AML-193 (cell line): ENCODE measurements around the gene ENO1.

Source experiments
- DNase-seq, 2 experiments: peaks; one replicate each; lab custom pipeline; 2025; lab: John Stamatoyannopoulos, UW

The ENO1 gene

DNA sequence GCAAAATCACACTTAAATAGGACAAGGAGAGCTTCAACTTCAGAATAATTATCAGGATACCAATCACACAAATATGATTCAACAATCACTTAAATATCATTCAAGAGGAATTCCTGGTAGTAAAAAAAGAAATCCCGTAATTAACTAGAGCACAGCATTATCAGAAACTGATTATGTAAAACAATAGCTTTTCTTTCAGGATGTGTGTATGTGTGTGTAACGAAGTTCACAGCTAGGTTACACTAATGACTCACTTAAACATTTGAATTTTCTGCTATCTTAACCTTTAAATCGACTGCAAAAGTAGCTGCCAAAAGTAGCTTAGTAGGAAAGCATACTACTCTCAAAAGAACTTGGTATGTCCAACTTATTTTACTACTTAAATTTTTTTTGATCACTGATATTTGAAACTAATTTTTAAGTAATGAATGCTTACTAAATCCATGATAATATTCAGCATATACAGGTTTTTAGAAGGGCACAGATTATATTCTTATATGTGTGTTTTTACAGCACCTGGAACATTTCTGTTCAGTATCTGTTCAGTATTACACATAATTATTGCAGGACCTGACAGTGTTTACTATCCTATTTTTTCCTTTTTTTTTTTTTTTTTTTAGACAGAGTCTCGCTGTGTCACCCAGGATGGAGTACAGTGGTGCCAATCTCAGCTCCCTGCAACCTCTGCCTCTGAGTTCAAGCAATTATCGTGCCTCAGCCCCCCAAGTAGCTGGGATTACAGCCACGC, 65.3 kb downstream of the ENO1 start:
- DNase-seq, result no peak

DNA sequence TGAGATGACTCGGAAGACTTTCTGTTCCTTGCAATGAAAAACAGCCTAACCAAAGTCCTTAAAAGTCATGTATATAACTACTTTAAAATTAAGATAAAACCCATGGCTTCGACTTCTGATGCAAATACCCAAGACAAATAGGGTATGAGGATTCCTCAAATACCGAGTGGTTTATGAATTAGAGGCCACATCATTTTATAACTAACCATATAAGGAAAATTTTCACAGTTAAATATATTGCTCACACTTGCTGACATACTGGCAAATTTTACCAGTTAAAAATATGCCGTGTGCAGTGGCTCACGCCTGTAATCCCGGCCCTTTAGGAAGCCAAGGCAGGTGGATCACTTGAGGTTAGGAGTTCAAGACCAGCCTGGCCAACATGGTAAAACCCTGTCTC, 66.4 kb downstream of the ENO1 start:
- DNase-seq, result no peak
